Measurements from ENCODE around the gene SCAF4.

GRCh38 chr21:31622397-31622796, 109.5 kb downstream of the SCAF4 start:
- no peak for TF ChIP-seq CTCF (IDR thresholded peaks at IDR 0.05)
- TF ChIP-seq REST (IDR thresholded peaks at IDR 0.05), result no peak
- TF ChIP-seq FOXS1 (CRISPR knock-in tag; IDR thresholded peaks at IDR 0.05), result no peak
- no peak for TF ChIP-seq RARB (CRISPR knock-in tag; IDR thresholded peaks at IDR 0.05)
- no peak for TF ChIP-seq ZSCAN20 (CRISPR knock-in tag; IDR thresholded peaks at IDR 0.05)
- TF ChIP-seq MYC (IDR thresholded peaks at IDR 0.05; ENCODE audit: borderline replicate concordance, low read length), result no peak
- TF ChIP-seq ELK1 (IDR thresholded peaks at IDR 0.05; ENCODE audit: low read depth, low read length), result no peak
- no peak for TF ChIP-seq MAX (IDR thresholded peaks at IDR 0.05)
- no peak for TF ChIP-seq KDM1A (IDR thresholded peaks at IDR 0.05; ENCODE audit: low read depth)

Measured in A549 (cell line).